WERI-Rb-1 (cell line): ENCODE results near the gene IQCM.

Source experiments
- DNase-seq: peaks from one replicate; pipeline ENCODE4 v3.0.0-alpha.2; 2020
- H3K27ac ChIP-seq: fragments of 250-450 bp; sonication (Bioruptor Pico); 2 replicates; pipeline ENCODE4 v1.5.1; 2020; ENCODE audit warnings: mild to moderate bottlenecking, moderate library complexity
- H3K27me3 ChIP-seq: fragments of 250-450 bp; sonication (Bioruptor Pico); 2 replicates; pipeline ENCODE4 v1.5.1; 2021; ENCODE audit warnings: mild to moderate bottlenecking, low read depth, moderate library complexity; ENCODE audit not compliant: insufficient read depth, severe bottlenecking
- H3K36me3 ChIP-seq: fragments of 250-450 bp; sonication (Bioruptor Pico); 2 replicates; pipeline ENCODE4 v1.5.1; 2020; ENCODE audit warnings: mild to moderate bottlenecking, moderate library complexity
- H3K4me3 ChIP-seq: 2 replicates; pipeline ENCODE4 v1.5.1; 2011; ENCODE audit warnings: low read depth, mild to moderate bottlenecking, control low read depth, low read length
- H3K9me3 ChIP-seq: fragments of 250-450 bp; sonication (Bioruptor Pico); 2 replicates; pipeline ENCODE4 v1.5.1; 2021; ENCODE audit warnings: mild to moderate bottlenecking, moderate library complexity; ENCODE audit not compliant: severe bottlenecking
- CTCF ChIP-seq: IDR thresholded peaks from 2 replicates; pipeline ENCODE4 v1.5.1; 2011; ENCODE audit warnings: low read depth, mild to moderate bottlenecking, control low read depth, inconsistent platforms, low read length

Gene IQCM

GRCh38 chr4:149555799-149556198 is 259.8 kb downstream of the IQCM start:
- no peaks in the 10 kb centered on the region for H3K9me3 ChIP-seq

GRCh38 chr4:149555146-149555545 is 260.5 kb downstream of the IQCM start:
- Histone ChIP-seq H3K36me3 (no peaks in the 10 kb centered on the region), H3K9me3 (no peaks in the 10 kb centered on the region), H3K4me3 (no peak overlapping the region), H3K27ac (no peak overlapping the region), H3K27me3 (no peaks in the 10 kb centered on the region)
- DNase-seq: no peak
- TF ChIP-seq CTCF: no peak

More at GRCh38 chr4:149555799-149556198, 259.8 kb downstream of the IQCM start:
- H3K27me3 ChIP-seq: no peaks in the 10 kb centered on the region
- TF ChIP-seq CTCF: no peak
- H3K27ac ChIP-seq: no peak overlapping the region
- no peaks in the 10 kb centered on the region for H3K36me3 ChIP-seq
- DNase-seq: no peak
- H3K4me3 ChIP-seq: no peak overlapping the region

GRCh38 chr4:149553959-149554520 is 261.6 kb downstream of the IQCM start:
- no peak for DNase-seq
- Histone ChIP-seq H3K4me3 (no peak overlapping the region), H3K36me3 (no peaks in the 10 kb centered on the region), H3K9me3 (no peaks in the 10 kb centered on the region), H3K27me3 (no peaks in the 10 kb centered on the region), H3K27ac (no peak overlapping the region)
- TF ChIP-seq CTCF: no peak

DNA sequence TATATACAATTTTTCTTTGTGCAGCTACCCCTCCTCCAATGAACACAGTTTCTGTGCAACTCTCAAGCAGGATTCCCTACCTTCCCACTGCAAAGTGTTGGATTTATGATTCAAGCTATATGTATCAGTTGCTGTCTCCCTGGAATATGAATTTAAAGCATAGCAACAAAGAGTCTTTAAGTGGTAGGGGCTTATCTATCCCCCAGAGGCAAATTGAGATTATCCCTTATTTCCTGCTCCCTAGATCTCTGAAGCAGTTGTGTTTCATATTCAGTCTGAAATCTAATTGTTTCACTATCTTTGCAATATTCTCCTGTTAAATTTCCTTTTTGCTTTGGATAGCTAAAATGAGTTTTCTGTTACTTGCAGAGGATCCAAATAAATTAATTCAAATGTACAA is 263.0 kb downstream of the IQCM start:
- H3K36me3 ChIP-seq: no peaks in the 10 kb centered on the region
- H3K27me3 ChIP-seq: no peaks in the 10 kb centered on the region
- TF ChIP-seq CTCF: no peak
- no peaks in the 10 kb centered on the region for H3K9me3 ChIP-seq
- DNase-seq: no peak
- no peak overlapping the region for H3K27ac ChIP-seq
- H3K4me3 ChIP-seq: no peak overlapping the region

DNA sequence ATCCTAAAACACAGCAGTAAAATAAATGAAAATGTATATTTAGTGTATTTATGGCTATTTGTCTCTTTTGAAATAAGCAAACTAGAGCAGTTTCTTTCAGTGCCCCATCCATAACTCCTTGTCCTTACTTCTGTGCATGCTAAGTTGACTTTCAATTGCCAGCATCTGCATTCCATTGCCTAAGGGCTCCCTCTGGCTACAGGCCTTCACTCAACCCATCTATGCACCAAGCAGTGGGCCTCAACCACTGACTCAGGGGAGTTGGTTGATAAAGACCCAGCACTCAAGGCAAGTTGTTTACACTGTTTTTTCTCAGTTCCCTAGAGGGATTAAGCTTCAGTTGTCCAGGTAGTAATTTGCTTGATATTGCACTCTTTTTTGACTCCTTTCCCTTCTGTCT is 265.7 kb downstream of the IQCM start:
- DNase-seq: peak; percentile 32
- no peaks in the 10 kb centered on the region for H3K9me3 ChIP-seq
- TF ChIP-seq CTCF: peak; percentile 52

DNA sequence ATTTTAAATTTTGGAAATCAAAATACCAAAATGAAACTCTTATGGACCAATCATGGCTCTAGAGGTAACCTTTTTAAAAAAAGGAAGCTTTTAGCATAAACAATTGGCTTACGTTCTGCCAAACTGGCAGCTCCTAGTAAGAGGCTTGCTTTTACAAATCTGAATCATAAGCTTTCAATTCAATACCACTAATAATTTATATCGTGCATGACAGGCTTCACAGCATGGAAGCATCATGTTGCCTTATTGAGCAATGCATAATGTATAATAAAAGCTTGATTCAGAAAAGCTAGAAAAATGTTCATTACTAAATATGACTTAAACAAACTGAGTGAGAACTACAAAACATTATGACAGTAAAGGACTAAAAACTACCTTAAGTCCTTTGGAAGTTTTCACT is 280.9 kb downstream of the IQCM start:
- Histone ChIP-seq H3K27ac (no peak overlapping the region), H3K9me3 (peaks cover 4% of the 10 kb centered on the region), H3K36me3 (no peaks in the 10 kb centered on the region), H3K27me3 (peaks cover 20% of the 10 kb centered on the region), H3K4me3 (no peak overlapping the region)
- no peak for DNase-seq
- TF ChIP-seq CTCF: no peak

More for the DNA sequence above, 265.7 kb downstream of the IQCM start:
- no peak overlapping the region for H3K4me3 ChIP-seq
- no peak overlapping the region for H3K27ac ChIP-seq
- no peaks in the 10 kb centered on the region for H3K36me3 ChIP-seq
- H3K27me3 ChIP-seq: no peaks in the 10 kb centered on the region
